GM21381 (cell line): Measurements from ENCODE around the gene TAX1BP3.
A peak's percentile ranks its signal among the peaks of the same experiment; 100 is the strongest.
"Not testable (repeated sequence)": the region's sequence is repeated elsewhere in the genome, so short reads cannot be mapped to it uniquely, and the experiment has no call there.

Source experiments
- ATAC-seq: cut with Tn5 transposase; IDR thresholded peaks from one replicate; pipeline ENCODE4 v1.9.1; 2021; ENCODE audit warnings: mild to moderate bottlenecking, moderate library complexity; ENCODE audit not compliant: unreplicated experiment

TAX1BP3 gene

DNA sequence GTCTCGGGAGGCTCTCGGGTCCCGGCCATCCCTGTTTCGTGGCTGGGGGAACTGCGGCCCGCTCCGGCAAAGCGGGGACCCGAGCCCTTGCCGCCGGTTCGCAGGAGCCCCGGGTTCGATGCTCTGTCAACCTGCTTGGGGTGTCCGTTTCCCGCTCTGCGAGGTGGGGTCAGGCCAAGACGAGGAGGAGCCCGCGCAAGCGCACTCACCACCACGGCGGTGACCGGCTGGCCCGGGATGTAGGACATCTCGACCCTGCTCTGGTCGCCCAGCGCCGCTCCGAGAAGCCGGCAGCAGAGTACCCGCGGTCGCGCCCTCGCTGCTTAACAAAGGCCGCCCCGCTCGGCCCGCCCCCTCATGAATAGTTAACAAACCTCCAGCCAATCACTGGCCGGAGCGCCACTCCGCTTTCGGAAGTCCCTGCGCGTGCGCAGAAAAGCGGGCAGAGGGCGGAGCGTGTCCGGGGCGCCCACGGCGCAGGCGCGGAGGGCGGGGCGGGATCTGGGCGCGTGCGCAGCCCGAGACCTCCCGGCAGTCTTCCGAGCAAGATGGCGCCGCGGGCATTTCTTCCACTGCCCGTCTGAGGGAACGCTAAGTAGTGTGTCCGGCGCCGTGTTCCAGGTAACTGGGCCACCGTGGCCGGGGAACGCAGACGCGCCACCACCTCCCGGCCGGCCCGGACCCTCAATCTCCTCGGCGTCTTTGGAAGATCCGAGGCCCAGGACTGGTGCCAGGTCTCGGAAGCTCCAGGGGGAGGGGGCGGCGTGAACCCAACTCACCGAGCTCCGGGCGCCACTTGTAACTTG is at the start of gene TAX1BP3, which contains the start of gene EMC6:
TAX1BP3 (minus strand) TSS at position 300 of the 806 bp plus-strand sequence; CDS start at position 248, 52 bp downstream.
EMC6 (plus strand) TSS at position 534 of the 806 bp plus-strand sequence. CDS start 335 bp downstream, outside the sequence.
- peak; percentile 86 for ATAC-seq

DNA sequence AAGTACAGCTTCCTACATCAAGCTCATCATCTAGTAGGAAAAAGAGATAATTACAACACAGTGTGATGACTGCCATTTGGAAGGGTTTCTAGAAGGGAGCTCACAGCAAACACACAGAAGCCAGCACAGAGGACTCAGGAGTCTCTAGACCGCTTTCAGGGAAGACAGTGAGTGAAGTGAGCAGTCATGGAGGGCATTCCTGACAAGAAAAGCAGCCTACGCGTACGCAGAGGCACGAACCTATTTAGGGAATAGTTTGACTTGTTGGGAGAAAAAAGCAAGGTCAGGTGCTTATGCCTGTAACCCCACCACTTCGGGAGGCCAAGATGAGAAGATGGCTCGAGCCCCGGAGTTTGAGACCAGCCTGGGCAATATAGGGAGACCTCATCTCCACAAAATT is 46.9 kb upstream of the TAX1BP3 start:
- no peak for ATAC-seq

DNA sequence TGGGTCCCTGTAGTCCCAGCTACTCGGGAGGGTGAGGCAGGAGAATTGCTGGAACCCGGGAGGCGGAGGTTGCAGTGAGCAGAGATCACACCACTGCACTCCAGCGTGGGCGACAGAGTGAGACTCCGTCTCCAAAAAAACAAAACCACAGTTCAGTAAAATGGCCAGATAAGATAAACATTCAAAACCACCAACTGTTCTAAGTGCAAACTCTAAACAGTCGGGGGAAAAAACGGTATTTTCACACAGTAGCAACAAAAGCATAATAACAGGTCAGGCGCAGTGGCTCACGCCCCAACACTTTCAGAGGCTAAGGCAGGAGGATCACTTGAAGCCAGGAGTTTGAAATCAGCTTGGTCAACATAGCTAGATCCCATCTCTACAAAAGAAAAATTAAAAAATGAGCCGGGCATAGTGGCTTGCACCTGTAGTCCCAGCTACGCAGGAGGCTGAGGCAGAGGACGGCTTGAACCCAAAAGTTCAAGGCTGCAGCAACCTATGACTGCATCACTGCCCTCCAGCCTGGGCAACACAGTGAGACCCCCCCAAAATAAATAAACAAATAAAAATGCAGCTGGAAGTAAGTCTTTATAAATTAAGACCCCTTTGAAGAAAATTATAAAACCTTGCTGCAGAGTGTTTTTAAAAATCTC is 44.6 kb upstream of the TAX1BP3 start:
- no peak for ATAC-seq

GRCh38 chr17:3710951-3711383 is 42.6 kb upstream of the TAX1BP3 start:
- peak; percentile 88 for ATAC-seq

- no peak for ATAC-seq
Observed at GRCh38 chr17:3708366-3708765, 40.0 kb upstream of the TAX1BP3 start.

DNA sequence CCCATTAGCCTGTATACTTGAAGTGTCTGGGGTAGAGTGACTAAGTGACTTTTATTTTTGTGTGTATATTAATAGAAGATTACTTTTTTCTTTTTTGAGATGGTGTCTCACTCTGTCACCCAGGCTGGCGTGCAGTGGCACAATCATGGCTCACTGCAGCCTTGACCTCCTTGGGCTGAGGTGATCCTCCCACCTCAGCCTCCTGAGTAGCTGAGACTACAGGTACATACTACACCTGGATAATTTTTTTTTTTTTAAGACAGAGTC is 37.3 kb upstream of the TAX1BP3 start:
- ATAC-seq = not testable (repeated sequence)

DNA sequence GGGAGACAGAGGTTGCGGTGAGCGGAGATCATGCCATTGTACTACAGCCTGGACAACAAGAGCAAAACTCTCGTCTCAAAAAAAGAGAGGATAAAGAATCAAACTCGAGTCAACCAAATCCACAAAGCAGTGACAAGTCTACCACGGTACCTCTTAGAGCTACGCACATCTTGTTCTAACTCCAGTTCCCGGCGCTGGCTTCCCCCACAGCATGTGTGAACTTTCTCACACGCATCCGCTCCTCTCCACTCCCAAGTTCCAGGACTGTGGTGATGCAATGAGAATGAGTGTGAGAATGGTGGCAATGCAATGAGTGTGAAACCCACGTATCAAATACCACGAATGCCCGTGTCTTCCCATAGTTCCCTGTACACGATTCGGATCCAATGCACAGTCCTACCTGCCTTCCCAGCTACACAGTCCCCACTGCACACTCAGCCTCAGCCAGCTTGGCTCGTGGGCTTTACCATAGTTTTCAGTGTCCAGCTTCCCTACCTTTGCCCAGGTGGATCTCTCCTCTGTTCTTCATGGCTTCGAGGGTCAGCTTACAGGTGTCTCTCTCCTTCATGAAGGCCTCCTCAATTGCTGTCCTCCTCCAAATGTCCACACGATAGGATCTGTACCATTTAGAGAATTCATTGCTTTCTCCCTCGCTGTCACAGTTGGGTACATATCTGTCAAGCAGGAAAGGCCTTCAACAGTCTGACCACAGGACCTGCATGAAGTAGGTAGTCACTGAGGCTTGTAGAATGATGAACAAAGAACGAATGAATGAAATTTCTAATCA is 36.7 kb upstream of the TAX1BP3 start:
- no peak for ATAC-seq

GRCh38 chr17:3702041-3702539 is 33.7 kb upstream of the TAX1BP3 start:
- ATAC-seq = not testable (repeated sequence)

GRCh38 chr17:3699951-3700350 is 31.6 kb upstream of the TAX1BP3 start:
- no peak for ATAC-seq

- ATAC-seq = no peak
Observed at GRCh38 chr17:3698139-3698538, 29.8 kb upstream of the TAX1BP3 start.

- no peak for ATAC-seq
Observed at GRCh38 chr17:3697103-3697476, 28.7 kb upstream of the TAX1BP3 start.

GRCh38 chr17:3695723-3696411 is 27.5 kb upstream of the TAX1BP3 start, which contains the start of gene P2RX5:
P2RX5 (minus strand) TSS chr17:3696155; CDS start chr17:3696005, 150 bp downstream.
- ATAC-seq = no peak

DNA sequence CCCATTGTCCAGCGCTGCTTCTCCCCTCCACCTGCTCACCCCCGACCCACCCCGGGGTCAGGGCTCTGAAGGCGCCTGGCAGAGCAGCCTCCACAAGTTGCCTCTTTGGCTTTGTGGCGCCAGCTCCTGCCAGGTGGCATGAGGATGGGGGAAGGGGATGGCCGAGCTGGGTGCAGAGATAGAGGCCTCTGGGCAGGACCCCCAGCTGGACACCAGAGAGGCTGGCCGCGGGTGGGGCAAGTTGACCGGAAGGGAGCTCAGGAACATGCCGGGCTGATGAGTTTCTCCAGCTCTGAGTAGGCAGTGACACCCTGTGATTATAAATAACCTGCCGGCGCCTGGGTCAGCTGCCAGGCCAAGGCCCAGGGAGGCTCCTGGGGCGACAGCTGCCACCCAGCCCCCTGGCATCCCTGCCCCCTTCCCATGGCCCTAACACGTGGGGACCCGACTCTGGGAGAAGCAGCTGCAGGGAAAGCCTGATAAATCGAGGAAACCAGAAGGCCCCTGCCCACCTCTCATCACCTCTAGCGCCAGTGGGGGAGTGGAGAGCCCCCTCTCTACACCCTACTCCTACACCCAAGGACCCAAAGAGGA is 26.8 kb upstream of the TAX1BP3 start:
- ATAC-seq = no peak

- ATAC-seq = no peak
Observed at GRCh38 chr17:3693829-3694231, 25.5 kb upstream of the TAX1BP3 start.

GRCh38 chr17:3693141-3693540 is 24.8 kb upstream of the TAX1BP3 start:
- ATAC-seq = no peak

- no peak for ATAC-seq
Observed at GRCh38 chr17:3692346-3692745, 24.0 kb upstream of the TAX1BP3 start.

GRCh38 chr17:3691617-3692067 is 23.3 kb upstream of the TAX1BP3 start:
- no peak for ATAC-seq

GRCh38 chr17:3690094-3690715 is 21.8 kb upstream of the TAX1BP3 start:
- ATAC-seq = no peak

GRCh38 chr17:3689262-3690093 is 21.1 kb upstream of the TAX1BP3 start:
- no peak for ATAC-seq
